HepG2 (cell line): ENCODE measurements around the gene EPHA3.

Experiments used
- CHD2 ChIP-seq: IDR thresholded peaks from 2 replicates; pipeline ENCODE4 v1.6.1; 2011; ENCODE audit warnings: low read depth, low read length, improper control_type of control experiment
- CTCF ChIP-seq: sonication (generic); formaldehyde crosslinking; IDR thresholded peaks from 2 replicates; pipeline ENCODE4 v1.5.0; 2020; ENCODE audit warnings: mild to moderate bottlenecking, missing genetic modification reagents, moderate library complexity
- PRDM15 ChIP-seq: sonication (generic); formaldehyde crosslinking; IDR thresholded peaks from 2 replicates; pipeline ENCODE4 v1.4.0; 2020; ENCODE audit warnings: missing genetic modification reagents

- no peak for TF ChIP-seq CTCF (CRISPR knock-in tag)
- no peak for TF ChIP-seq CHD2
- no peak for TF ChIP-seq PRDM15 (CRISPR knock-in tag)
These were observed 420.4 kb downstream of the EPHA3 start for GRCh38 chr3:89527736-89528305.
